SK-MEL-5 (cell line): Measurements from ENCODE around the gene KRT13. TPM values are rescaled to one million over a fixed set of nuclear protein-coding genes. Genes with fewer than 3 reads are reported as not detected.
A peak's percentile ranks its signal among the peaks of the same experiment; 100 is the strongest.

ENCODE experiments used
- DNase-seq: peaks from one replicate; pipeline ENCODE4 v3.0.0-alpha.2; 2016; ENCODE audit warnings: low read depth, low spot score
- in situ Hi-C: cut with HindIII; loops from 2 replicates; pipeline ENCODE4 v1.10.0; 2016; ENCODE audit warnings: low sequenced_read_pairs, high pct_unique_total_duplicates, low pct_unique_long_range_greater_than_20kb
- total RNA-seq: library from RNA; depleted of rRNA; stranded (reverse); fragments of >200 nt; shearing (Covaris generic); gene quantifications from 2 replicates; pipeline ENCODE4 v1.2.3, GENCODE V29; 2014

Gene KRT13
- total RNA-seq, 1 experiment from 2014 or later = not detected

DNA sequence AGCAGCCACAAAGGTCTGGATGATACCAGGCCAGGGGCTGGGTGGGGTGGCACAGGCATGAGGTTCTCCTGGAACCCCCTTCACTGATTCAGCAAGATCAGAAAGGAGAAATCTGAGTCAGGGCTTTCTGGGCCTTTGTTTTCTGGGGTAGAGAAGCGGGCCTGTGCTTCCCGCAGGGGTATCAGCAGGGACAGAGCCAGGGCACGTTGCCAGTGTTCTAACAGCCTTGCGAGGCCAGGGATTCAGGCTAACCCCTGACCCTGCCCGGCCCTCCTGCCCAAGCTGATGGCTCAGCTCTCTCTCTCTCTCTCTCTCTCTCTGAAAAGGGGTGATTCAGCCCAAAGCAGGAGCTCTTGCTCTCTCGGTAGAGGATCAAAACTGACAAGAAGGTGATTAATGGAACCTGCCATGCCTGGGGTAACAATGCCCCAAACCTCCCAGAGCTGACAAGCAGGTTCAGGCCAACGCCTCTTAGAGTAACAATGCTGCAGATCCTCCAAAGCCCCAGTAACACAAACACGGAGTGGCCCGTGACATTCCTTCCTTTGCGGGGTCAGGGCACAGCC, 2.0 kb upstream of the KRT13 start:
- in situ Hi-C loops = no loop called here
- DNase-seq = no peak

DNA sequence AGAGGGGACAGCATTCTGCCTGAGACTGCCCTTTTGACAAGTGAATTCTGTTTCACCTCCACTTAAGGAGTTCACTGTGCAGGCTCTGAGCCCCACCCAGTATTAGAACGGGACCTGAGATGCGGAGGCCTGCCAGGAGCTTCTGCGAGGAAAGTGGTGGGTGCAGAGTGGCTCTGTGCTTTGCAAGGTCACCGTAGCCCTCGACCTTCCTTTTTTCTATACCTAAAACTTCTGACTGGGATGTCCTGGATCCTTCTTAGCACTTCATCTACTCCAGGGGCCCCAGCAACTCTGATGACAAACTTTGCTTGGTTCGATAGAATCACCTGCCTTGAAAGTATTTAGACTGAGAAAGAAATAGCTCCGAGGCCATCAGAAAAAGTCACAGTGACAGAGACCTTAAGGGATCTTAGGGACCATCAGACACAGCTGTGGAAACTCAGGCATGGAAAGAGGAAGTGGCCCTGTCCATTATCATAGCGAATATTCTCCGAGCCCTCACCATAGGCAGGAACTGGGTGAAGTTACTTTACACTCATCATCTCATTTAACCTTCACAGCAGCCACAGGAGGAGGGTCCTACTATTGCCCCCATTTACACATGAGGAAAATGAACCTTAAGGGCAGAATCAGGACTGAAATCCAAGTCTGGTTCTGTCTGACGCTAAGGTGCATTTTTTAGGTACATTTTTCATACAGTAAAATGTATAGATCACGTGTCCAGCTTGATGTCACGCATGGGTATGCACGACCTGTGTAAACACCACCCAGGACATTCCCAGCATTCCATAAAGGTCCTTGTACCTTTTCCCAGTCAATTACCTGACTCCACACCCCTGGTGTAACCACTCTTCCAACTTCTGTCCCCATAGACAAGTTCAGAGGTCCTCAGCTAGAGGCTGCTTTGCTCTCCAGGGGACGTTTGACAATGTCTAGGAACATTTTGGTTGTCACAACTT, 676 bp upstream of the KRT13 start:
- in situ Hi-C loops = no loop called here

DNA sequence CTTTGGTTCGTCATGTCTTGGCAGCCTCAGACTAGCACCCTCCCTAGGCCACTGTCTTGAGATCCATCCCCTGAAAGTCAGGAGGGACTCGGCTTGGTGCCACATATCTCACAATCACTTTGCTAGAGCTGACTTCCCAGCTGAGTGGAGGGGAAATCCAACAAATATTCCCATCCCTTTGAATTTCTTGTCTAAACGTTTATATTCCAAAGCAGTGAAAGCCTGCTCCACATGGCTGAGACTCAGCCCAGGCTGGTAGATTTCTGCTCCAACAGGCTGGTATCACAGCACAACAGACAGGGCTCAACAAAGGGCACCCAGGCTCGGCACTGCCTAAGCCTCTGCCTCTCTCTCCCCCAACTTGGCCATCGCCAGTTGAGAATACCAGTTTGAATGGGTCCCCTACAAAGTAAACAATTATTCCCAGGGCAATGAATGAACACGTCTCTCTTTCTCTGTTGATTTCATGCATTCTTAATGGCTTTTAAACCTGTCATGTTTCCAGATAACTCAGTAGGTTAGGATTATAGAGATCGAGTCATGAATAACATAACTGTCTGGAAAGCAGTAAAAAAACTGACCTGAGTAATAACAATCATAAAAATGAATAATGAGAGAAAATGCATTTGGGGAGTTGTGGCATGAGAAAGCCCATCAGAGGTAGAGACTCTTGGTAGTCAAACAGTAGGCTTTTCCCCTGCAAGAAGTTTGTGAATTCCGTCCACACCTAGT, 1.0 kb downstream of the KRT13 start:
- no peak for DNase-seq
- in situ Hi-C loops = no loop called here

More for the DNA sequence above, 676 bp upstream of the KRT13 start:
- no peak for DNase-seq

- DNase-seq = no peak
- in situ Hi-C loops = no loop called here
Observed at GRCh38 chr17:41503202-41503601, 2.2 kb downstream of the KRT13 start.

DNA sequence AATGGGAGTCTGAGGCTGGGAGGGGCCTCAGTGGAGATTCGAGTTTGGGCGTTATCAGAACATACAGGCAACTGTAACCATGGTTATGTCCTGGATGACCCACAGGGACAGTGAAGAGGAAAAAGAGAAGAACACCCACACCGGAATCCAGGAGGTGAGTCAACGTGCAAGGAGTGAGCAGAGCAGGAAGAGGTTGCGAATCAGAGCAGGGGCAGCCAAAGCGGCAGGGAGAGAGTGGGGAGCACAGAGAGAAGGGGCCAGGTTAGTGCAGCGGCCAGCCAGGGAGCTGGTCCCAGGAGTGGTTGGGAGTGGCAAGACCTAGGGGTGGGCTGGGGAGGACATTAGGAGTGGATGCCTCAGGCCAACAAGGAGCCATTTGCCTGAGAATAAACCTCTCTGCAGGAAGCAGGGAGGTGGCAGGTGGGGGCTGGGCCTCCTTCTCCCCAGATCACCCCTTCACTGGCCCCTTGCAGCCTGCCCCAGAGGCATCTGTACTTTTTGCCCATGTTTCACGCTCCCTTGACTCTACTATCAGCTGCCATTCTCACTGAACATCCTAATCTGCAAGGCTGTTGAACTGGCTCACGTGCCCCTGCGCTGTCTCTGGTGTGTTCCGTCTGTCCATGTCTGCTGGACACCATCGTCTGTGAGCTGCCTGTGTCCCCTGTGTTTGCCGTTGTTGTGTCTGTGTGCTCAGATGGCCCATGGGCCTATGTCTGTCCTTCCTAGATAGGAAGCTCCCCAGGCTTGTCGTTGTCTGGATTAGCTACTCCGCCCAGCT, 5.1 kb downstream of the KRT13 start:
- no peak for DNase-seq
- in situ Hi-C loops = no loop called here

- in situ Hi-C loops = no loop called here
- no peak for DNase-seq
Observed at GRCh38 chr17:41499714-41500113, 5.7 kb downstream of the KRT13 start.

DNA sequence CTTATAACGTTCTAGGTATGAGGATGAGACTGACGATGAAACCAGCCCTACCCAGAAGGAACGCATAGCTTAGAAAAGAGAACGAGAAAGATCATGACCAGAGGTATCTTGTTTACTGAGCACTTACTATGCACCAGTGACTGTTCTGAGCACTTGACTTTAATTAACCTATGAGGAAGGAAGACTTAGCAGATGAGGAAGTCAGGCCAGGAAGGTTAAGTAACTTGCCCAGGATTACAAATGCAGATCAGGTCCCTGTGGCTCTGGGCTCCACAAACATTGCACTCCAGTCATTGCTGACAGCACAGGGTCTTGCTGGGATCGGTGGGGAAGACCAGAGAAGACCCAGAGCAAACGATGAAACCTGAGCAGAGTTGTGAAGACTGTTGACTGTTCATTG, 7.1 kb downstream of the KRT13 start:
- no peak for DNase-seq
- in situ Hi-C loops = no loop called here

GRCh38 chr17:41496803-41497484, 8.5 kb downstream of the KRT13 start:
- peak; percentile 91 for DNase-seq
- in situ Hi-C loops = no loop called here

DNA sequence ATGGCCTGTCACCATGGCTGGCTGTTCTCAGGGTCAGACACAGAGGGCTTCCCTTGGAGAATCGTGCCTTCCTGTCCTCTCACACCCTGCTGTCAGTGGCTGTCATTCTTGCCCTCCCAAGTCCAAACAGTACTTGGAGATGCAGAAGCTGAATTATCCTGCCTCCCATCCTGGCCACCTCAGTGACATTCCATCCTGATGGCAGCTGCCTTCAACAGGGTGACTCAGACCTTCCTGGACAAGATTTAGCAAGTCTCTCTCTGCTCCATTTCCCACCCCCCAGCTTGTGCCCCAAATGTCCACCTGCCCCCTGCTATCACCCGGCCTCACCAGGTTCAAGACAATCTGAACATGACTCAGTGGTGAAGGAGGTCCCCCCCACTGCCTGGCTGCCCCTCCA, 10.9 kb downstream of the KRT13 start:
- in situ Hi-C loops = no loop called here
- no peak for DNase-seq

DNA sequence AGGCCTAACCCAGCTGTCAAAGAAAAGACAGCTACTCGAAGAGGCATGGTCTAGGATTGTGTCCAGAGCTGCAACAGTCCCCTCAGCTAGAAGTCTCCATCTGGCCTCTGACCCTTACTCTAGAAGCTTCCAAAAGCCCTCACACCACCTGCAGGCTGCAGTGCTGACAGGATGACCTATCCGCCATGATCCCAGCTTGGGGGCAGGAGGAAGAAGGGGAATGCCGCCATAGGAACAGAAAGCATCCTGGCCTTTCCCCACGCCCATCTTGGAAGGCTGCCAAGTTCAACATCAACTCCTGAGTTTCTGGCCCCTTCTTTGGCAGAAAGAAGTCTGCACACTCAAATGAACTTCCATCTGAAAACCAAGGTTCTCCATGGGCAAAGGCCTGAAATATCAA, 12.6 kb downstream of the KRT13 start:
- DNase-seq = peak; percentile 13
- in situ Hi-C loops = no loop called here

- no peak for DNase-seq
Observed at GRCh38 chr17:41492351-41492750, 13.1 kb downstream of the KRT13 start.

DNA sequence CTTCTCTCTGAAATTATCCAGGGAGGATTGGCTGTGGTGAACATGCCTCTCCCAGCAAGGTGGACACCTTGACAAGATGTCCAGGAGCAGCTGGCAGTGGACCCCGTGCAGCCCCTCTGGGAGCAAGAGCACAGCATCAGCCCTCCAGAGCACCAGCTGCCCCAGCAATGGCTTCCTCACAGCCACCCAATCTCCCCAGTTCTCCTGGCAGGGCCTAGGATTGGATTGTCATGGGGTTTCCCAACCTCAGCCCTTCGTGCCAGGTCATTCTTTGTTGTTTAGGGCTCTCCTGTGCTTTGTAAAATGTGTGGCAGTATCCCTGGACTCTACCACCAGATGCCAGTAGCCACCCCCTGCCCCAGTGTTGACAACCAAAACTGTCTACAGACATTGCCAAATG, 13.9 kb downstream of the KRT13 start:
- DNase-seq = no peak
- in situ Hi-C loops = no loop called here

More at GRCh38 chr17:41492351-41492750, 13.1 kb downstream of the KRT13 start:
- in situ Hi-C loops = no loop called here

DNA sequence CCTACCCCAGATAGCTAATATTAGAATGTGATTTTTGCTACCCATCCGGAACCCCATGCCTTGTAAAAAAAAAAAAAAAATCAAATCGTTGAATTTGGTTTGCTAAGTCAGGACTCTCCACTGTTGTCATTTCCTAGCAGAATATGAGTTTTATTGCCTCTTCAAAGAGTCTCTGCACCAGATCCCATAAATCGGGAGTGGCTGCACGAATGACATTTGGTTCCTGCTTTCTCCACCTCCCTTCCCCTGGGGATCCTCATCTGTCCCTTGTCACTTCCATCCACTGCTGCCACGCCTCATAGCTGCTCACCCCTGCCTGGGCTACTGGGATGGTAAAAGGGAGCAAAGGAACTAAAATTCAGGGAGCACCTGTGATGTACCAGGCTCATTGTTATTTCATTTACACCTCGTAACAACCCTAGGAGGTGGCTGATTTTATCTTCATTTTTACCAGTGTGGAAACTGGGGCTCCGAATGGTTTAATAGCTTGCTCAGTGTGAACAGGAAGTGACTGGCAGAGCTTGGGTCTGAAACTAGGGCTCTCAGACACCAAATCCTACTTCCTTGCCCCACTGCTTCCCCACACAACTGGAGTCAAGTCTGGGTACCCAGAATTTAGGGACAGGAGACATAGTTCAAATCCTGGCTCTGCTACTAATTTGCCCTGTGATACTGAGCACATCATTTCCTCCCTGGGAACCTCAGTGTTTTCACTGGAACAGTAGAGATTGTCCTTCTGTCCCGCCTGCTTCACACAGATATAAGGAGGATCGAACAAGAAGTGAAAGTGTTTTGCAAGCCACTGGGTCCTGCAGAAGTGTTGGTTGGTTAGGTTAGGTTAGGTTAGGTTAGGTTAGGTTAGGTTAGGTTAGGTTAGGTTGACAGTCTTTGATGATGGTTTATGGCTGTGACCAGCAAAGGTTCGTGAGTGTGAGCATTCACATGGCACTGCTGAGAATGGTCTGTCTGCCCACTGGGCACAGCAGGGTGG, 15.1 kb downstream of the KRT13 start:
- no peak for DNase-seq
- in situ Hi-C loops = no loop called here

DNA sequence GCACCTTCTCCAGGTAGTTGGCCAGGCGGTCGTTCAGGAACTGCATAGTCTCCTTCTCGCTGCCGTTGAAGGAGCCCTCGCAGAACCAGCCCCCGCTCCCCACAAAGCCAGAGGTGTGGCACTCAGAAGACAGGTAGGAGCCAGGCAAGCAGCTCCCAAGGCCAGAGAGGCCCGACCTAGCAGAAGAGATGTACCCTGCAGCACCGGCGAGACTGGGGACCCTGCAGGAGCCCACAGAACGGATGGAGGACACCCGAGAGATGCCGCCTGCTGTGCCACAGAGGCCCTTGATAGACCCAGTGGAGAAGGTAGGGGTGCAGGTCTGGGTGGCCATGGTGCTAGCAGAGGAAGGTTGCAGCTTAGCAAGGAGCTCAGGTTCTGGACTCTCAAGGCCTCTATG, 15.9 kb downstream of the KRT13 start, which contains the start of gene KRT36:
TSS of gene KRT36 (minus strand) at position 380 of the 400 bp plus-strand sequence. CDS start at position 334, 46 bp downstream.
- in situ Hi-C loops = no loop called here
- DNase-seq = no peak

DNA sequence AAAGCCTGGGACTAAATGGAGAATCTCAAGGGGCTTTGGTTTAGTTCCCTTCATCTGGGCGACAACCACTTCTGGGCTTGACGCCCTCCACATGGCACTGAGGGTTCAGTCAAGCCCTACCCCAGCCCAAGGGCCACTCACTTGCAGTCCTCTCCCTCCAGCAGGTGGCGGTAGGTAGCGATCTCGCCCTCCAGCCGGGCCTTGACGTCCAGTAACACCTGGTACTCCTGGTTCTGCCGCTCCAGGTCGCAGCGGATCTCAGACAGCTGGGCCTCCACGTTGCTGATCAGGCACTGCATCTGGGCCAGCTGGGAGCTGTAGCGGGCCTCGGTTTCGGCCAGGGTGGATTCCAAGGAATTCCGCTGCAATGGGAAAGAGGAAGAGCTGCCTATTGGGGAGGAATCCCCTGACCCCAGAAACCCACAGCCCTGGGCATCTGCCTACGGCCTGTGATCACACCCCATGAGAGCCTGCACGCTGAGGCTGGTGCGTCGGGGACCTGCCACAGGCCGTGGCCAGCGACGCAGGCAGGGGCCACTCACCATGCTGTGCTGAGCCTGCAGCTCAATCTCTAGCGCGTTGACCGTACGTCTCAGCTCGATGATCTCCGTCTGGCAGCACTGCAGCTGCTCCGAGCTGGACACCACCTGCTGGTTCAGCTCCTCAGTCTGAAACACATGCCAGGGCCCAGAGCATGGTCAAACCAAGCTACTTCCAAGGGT, 18.4 kb downstream of the KRT13 start:
- in situ Hi-C loops = no loop called here
- peak; percentile 54 for DNase-seq
